EH (cell line): Measurements from ENCODE around the gene ZWINT.

Experiments used
- DNase-seq: peaks from one replicate; pipeline ENCODE4 v3.0.0-alpha.2; 2015; ENCODE audit warnings: low read depth

The ZWINT gene

DNA sequence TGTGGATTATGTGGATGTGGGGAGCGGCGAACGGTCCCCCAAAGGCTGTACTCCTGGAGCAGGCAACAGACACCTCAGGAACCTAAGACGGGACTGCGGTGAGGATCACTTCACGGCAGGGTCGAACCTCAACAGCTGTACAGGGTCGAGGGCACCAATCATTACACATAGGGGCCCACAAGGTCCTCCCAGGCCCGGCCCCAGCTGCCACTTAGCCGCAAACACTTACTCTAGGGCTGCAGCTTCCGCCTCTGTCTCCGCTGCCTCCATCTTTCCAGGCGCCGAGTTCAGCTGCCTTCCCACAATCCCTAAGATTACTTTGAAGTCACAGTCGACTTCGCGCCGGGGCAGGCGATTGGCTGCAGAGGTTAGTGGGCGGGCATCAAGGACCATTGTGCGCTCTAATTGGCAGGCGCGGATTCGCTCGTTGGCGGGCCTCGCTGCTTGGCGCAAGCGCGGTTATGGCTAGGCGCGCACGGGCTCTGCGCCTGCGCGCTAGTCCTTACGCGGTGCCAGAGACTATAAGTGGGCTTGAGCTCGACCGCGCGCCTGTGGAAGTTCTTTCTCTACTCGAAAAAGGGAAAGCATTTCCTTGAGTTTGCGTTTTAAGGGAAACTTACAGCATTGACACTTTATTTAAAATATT, at the start of gene ZWINT:
Gene ZWINT (minus strand): TSS at position 293 of the 646 bp plus-strand sequence. CDS start 23 bp downstream, at position 270.
- peak; percentile 97 for DNase-seq

- DNase-seq: no peak
Observed at GRCh38 chr10:56383806-56384205, 22.7 kb upstream of the ZWINT start.

DNA sequence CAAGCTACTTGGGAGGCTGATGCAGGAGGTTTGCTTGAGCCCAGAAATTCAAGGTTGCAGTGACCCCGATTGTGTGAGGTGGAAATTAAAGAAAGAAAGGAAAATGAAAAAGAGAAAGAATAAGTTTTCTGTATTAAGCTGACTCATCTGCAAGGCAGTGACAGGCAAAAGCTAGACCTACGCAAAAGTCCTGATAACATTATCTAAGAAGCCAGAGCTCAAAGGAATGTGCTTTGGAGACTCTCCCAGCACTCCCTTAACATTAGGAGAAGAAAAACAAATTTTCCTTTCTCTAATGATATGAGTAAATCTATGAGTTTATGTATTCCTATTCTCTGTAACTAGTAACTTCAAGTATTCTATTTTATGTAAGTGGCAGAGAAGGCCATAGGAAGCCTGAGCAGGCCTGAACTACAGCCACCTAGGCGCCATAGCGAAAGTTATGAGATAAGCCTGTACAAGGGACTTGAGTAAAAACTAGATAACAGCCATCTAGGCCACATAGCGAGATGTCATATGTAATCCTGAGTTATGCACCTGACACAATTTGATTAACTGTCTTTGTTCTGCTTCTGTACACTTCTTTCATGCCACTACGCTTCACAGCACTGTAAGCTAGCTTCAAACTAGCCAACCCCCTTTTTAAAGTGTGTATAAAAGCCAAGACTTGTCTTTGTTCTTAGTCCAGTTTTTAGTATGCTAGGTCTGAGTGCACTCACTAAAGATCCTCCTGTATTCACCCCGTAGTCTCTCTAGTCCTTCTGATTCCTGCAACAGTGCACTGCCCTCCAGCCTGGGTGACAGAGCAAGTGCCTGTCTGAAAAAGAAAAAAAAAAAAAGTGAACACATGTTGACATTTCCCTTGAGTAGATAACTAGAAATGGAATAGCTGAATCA, 9.4 kb upstream of the ZWINT start:
- DNase-seq: no peak

DNA sequence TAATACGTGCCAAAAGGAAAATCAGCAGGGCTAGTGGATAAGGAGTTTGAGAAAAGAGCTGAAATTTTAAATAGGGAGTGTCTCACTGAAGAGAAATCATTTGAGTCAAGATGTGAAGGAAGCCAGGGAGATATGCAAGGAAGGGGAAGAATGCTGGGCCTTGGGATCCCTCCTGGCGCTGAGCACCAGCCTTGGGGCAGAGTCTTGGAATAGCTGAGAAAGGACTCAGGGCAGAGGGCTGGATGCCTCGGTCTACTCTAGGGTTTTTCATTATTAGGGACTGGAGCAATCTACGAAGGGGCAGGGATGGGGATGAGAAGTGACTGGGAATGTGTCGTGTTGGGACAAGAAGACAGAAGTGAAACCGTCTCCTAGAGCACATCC, 484 bp downstream of the ZWINT start:
- no peak for DNase-seq

DNA sequence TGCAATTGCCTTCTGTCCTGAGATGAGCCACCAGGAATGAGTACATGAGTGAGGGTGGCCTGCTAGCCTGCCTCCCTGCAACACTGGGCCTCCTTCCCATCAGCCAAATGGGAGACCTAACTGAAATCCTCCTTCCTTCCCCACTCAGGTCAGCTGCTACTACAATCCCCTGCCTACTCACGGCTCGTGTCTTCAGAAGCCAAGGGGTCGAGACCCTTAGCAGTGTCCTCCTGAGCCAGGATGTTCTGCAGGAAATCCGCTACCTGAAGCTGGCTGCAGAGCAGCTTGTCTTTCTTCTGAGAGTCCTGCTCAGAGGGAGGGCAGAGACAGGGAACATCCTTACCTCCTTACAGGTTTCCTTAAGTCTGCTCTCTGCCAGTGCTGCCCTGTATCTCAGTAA, 1.2 kb downstream of the ZWINT start:
- no peak for DNase-seq

- DNase-seq: no peak
Observed at GRCh38 chr10:56357018-56357417, 4.0 kb downstream of the ZWINT start.

GRCh38 chr10:56351909-56352630, 9.0 kb downstream of the ZWINT start:
- DNase-seq: no peak

GRCh38 chr10:56349611-56350010, 11.4 kb downstream of the ZWINT start:
- DNase-seq: no peak

DNA sequence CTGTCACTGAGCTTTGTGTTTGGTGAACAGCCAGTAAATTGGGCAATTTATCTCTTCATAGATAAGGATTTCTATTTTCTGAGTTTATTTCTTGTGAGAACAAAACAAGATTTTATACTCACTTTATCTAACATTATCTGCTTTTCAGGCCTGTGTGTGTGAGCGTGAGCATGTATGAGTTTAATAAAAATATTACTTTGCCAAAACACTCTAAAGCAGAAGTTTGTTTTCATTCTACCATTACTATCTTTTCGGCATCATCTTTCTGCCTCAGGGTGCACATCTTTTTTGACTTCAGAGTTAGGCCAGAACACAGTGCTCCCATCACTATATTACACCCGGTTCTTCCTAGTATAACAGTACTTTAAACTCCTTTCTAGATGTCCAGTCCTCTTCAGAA, 13.0 kb downstream of the ZWINT start:
- no peak for DNase-seq

GRCh38 chr10:56346845-56347415, 14.1 kb downstream of the ZWINT start:
- DNase-seq: peak; percentile 32

- no peak for DNase-seq
Observed at GRCh38 chr10:56341612-56342011, 19.4 kb downstream of the ZWINT start.

DNA sequence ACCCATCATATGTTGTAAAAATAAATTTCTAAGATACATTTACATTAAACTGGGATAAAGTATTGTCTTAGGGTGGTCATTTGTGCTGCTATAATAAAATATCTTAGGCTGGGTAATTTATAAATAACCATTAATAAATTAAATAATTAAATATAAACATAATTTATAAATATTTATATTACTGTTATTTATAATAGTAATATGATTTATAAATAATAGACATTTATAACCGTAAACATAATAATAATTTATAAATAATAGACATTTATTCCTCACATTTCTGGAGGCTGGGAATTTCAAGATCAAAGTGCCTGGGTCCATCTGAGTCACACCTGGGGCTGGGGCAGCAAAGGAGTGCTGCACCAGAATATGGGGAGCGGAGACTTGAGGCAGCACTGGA, 31.1 kb downstream of the ZWINT start:
- no peak for DNase-seq

- no peak for DNase-seq
Observed at GRCh38 chr10:56327118-56327517, 33.9 kb downstream of the ZWINT start.

GRCh38 chr10:56319386-56319785, 41.7 kb downstream of the ZWINT start:
- DNase-seq: peak; percentile 1

GRCh38 chr10:56318816-56319215, 42.2 kb downstream of the ZWINT start:
- DNase-seq: no peak

DNA sequence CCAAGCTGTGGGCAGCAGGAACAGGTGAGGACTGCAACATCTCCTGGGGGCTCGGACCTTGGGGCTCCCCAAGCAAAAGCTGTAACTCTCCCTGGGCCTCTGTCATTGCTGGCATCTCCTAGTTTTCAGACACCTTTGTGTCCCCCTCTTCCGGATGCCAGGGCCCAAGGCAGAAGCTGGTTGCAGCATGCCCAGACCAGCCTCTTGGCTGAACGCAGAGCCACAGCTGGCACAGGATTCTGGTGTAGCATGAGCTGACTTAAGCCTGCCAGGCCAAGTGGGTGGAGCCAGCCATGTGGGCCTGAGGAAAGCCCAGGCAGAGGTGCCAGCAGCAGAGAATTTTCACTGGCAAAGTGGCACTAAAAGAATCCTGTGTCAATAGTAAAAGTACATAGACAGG, 43.5 kb downstream of the ZWINT start:
- no peak for DNase-seq

DNA sequence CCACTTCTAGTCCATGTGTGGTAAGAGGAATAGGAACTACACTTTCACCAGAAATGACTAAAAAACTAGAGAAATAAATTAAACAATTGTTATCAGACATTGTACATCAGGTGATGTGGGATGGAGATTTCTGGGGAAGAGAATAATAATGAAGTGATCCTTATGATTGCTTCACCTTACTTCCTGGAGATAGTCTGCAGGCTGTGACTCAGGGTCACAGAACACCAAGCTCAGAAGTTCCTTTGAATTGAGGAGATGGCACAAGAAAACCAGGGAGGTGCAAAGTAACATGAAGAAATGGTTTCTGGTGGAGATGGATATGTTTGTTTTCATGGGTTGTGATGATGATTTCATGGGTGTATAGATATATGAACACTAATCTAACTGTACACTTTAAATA, 44.5 kb downstream of the ZWINT start:
- DNase-seq: no peak
